ENCODE data around the gene CAP2. TPM values are rescaled to one million over a fixed set of nuclear protein-coding genes. Genes with fewer than 3 reads are reported as not detected.

Gene CAP2
- total RNA-seq, 1 experiment from 2014 or later, result 11.5 TPM

DNA sequence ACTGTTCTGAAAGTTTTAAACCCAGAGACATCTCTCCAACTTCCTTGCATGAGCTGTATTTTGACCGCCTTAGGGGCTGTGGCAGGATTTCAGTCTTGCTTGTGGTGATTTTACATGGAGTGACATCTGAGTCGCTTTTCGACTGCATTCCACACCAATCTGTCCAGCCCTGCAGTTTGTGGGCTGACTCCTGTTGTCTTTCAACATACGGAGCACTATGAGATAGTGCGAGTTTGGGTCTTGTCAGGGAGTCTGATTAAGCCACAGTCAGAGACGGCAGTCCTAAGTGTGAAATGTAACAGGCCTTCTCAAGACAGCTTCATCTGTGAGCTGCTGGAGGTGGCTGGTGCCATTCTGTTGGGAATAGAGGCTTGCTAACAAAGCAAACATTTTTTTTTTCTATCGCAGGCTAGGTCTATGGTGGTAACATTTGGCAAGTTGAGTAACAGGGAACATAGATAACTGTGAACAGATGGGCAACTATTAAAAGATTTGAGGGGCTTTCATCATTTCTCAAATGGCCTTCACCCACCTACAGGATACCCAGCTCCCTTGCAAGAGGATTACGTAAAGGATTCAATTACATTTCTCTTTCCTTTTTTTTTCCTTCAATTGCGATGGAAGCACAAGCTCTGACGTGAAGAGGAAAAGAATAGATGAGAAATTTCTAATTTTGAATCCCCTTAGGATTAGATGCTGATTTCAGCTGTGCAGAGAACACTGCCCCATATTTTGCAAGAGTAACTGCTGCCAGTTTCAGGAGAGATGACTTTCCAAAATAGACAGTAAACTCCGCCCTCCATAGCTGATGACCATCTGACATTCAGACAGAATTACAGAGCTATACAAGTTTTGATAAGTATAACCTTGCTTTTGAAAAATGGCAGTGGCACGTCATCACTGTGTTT, 25.1 kb downstream of the CAP2 start:
- H2BK5ac ChIP-seq (ENCODE audit: insufficient read length, low read length), result no peak overlapping the region
- no peak overlapping the region for H2AK5ac ChIP-seq (ENCODE audit: insufficient read length, low read length)
- Mint-ChIP-seq H3K4me1 (peaks cover 35 to 39% of the 10 kb centered on the region in 2 experiments), H3K9me3 (peaks cover 3% of the 10 kb centered on the region in 2 experiments; a peak in 4 of 5 replicates), H3K27me3 (ENCODE audit: low read depth) (no peaks in the 10 kb centered on the region), H3K36me3 (ENCODE audit: insufficient read depth in 1 of 3, low read depth in 3 of 3) (peaks cover 2 to 7% (median 6%) of the 10 kb centered on the region in 3 experiments; a peak in 6 of 7 replicates), H3K4me3 (no peak overlapping the region), H3K27ac (peak overlapping the region in 2 of 3 experiments; percentile 55 to 62; a peak in 4 of 7 replicates)
- no CpG with 5 or more reads among the region's 12 CpGs for WGBS (ENCODE audit: extremely low coverage, insufficient read length, low lambda C conversion rate)
- H2BK120ac ChIP-seq (ENCODE audit: low read depth, low read length, poor library complexity, severe bottlenecking), result no peak overlapping the region
- no peak overlapping the region for H4K5ac ChIP-seq (ENCODE audit: insufficient read length, low read depth, low read length)
- no peak overlapping the region for H4K91ac ChIP-seq (ENCODE audit: insufficient read length, low read depth, low read length)
- H3K27ac ChIP-seq (ENCODE audit: insufficient read length, low read depth, low read length), result peak overlapping the region; percentile 72
- H3K14ac ChIP-seq (ENCODE audit: insufficient read depth, low read length), result peak overlapping the region; percentile 74; the same call in 1 of the 2 replicates
- H3K9me3 ChIP-seq (ENCODE audit: control insufficient read depth, low read depth, low read length), result no peaks in the 10 kb centered on the region
- H4K8ac ChIP-seq (replicated peaks; ENCODE audit: insufficient read length, low read depth, low read length), result no peak overlapping the region
- H3T11ph ChIP-seq (ENCODE audit: low read length), result no peak overlapping the region
- H2BK15ac ChIP-seq (ENCODE audit: low read depth, low read length), result no peak overlapping the region
- H2BK20ac ChIP-seq (ENCODE audit: low read depth, low read length, poor library complexity, severe bottlenecking), result no peak overlapping the region
- H3K4me2 ChIP-seq (ENCODE audit: insufficient read depth, insufficient read length, low read length), result no peak overlapping the region
- H3K23ac ChIP-seq (ENCODE audit: insufficient read length, low read depth, low read length), result no peak overlapping the region
- H3K56ac ChIP-seq (ENCODE audit: insufficient read length, low read depth, low read length), result no peak overlapping the region
- H2AFZ ChIP-seq (ENCODE audit: low read length), result no peak overlapping the region
- no peaks in the 10 kb centered on the region for H3K27me3 ChIP-seq (ENCODE audit: insufficient read depth, low read length)
- H3K4me1 ChIP-seq (ENCODE audit: insufficient read depth, low read length), result peaks cover 4% of the 10 kb centered on the region; the same call in 1 of the 2 replicates
- H3K4ac ChIP-seq (ENCODE audit: low read depth, low read length), result no peak overlapping the region
- H2BK12ac ChIP-seq (ENCODE audit: insufficient read length, low read depth, low read length), result peak overlapping the region; percentile 53
- no peaks in the 10 kb centered on the region; the same call in 1 of the 2 replicates for H3K79me2 ChIP-seq (ENCODE audit: insufficient read depth, low read length)
- no peaks in the 10 kb centered on the region for H4K20me1 ChIP-seq (ENCODE audit: control insufficient read depth, insufficient read depth, insufficient read length)
- H3K9ac ChIP-seq (ENCODE audit: extremely low read depth, insufficient read length, low read length), result no peak overlapping the region
- no peaks in the 10 kb centered on the region for H3K79me1 ChIP-seq (ENCODE audit: insufficient read depth, low read depth, low read length, poor library complexity, severe bottlenecking)
- TF ChIP-seq, protein P1, sequence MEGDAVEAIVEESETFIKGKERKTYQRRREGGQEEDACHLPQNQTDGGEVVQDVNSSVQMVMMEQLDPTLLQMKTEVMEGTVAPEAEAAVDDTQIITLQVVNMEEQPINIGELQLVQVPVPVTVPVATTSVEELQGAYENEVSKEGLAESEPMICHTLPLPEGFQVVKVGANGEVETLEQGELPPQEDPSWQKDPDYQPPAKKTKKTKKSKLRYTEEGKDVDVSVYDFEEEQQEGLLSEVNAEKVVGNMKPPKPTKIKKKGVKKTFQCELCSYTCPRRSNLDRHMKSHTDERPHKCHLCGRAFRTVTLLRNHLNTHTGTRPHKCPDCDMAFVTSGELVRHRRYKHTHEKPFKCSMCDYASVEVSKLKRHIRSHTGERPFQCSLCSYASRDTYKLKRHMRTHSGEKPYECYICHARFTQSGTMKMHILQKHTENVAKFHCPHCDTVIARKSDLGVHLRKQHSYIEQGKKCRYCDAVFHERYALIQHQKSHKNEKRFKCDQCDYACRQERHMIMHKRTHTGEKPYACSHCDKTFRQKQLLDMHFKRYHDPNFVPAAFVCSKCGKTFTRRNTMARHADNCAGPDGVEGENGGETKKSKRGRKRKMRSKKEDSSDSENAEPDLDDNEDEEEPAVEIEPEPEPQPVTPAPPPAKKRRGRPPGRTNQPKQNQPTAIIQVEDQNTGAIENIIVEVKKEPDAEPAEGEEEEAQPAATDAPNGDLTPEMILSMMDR (conservative IDR thresholded peaks at IDR 0.05), result no peak
- peak overlapping the region; percentile 22 for H3K18ac ChIP-seq (ENCODE audit: insufficient read length, low read depth, low read length)
- DNase-seq, result peak; percentile 28
- H3K23me2 ChIP-seq (ENCODE audit: insufficient read length, low read depth, low read length, poor library complexity, severe bottlenecking), result no peaks in the 10 kb centered on the region
